DND-41 (cell line): ENCODE measurements around the gene ZNF384.
A peak's percentile ranks its signal among the peaks of the same experiment; 100 is the strongest.

Experiments
- ATAC-seq: fragments of 200-7000 bp; cut with Tn5 transposase; 3 replicates; pipeline ENCODE4 v1.9.1; 2021; ENCODE audit warnings: low read depth; ENCODE audit not compliant: insufficient read depth
- DNase-seq: peaks from one replicate; pipeline ENCODE4 v3.0.0-alpha.2; 2020
- H2AFZ ChIP-seq: 2 replicates; pipeline ENCODE4 v1.6.0; 2012; ENCODE audit warnings: low read depth, low read length
- H3K27ac ChIP-seq: 2 replicates; pipeline ENCODE4 v1.5.1; 2012; ENCODE audit warnings: low read length, inconsistent platforms
- H3K27me3 ChIP-seq: fragments of 200-600 bp; sonication (generic); 2 replicates; pipeline ENCODE4 v1.6.0; 2012; ENCODE audit warnings: low read length, mild to moderate bottlenecking, inconsistent platforms; ENCODE audit not compliant: insufficient read depth, poor library complexity
- H3K36me3 ChIP-seq: 2 replicates; pipeline ENCODE4 v1.5.1; 2012; ENCODE audit warnings: low read length, inconsistent platforms; ENCODE audit not compliant: insufficient read depth
- H3K4me1 ChIP-seq: 2 replicates; pipeline ENCODE4 v1.5.1; 2012; ENCODE audit warnings: mild to moderate bottlenecking, low read length; ENCODE audit not compliant: insufficient read depth
- H3K4me2 ChIP-seq: 2 replicates; pipeline ENCODE4 v1.6.0; 2012; ENCODE audit warnings: mild to moderate bottlenecking, moderate library complexity, low read length, inconsistent platforms; ENCODE audit not compliant: insufficient read depth
- H3K4me3 ChIP-seq, 2 experiments: fragments of 200-600 bp in 1 of 2; shearing (Covaris generic) in 1 of 2; 2 replicates each; pipeline ENCODE4 v1.5.1; 2012 to 2016; ENCODE audit warnings: inconsistent platforms in 2 of 2, low read length in 2 of 2, mild to moderate bottlenecking in 2 of 2, low read depth in 1 of 2, moderate library complexity in 1 of 2
- H3K79me2 ChIP-seq: 2 replicates; pipeline ENCODE4 v1.6.0; 2012; ENCODE audit warnings: low read length, inconsistent platforms; ENCODE audit not compliant: insufficient read depth
- H3K9ac ChIP-seq: 2 replicates; pipeline ENCODE4 v1.6.0; 2012; ENCODE audit warnings: low read depth, mild to moderate bottlenecking, inconsistent platforms, low read length, moderate library complexity
- H3K9me3 ChIP-seq: 2 replicates; pipeline ENCODE4 v1.5.1; 2012; ENCODE audit warnings: low read length, moderate library complexity, mild to moderate bottlenecking, inconsistent platforms; ENCODE audit not compliant: insufficient read depth, severe bottlenecking
- H4K20me1 ChIP-seq: 2 replicates; pipeline ENCODE4 v1.6.0; 2012; ENCODE audit warnings: low read length; ENCODE audit not compliant: insufficient read depth
- EZH2 ChIP-seq: IDR thresholded peaks from 3 replicates; pipeline ENCODE4 v1.6.1; 2012; ENCODE audit warnings: borderline replicate concordance, low read depth, mild to moderate bottlenecking, moderate library complexity, low read length, inconsistent platforms; ENCODE audit not compliant: severe bottlenecking
- TF ChIP-seq, protein P1 (sequence below): IDR thresholded peaks from 2 replicates; pipeline ENCODE4 v1.5.1; 2012; ENCODE audit warnings: borderline replicate concordance, low read length, moderate library complexity, mild to moderate bottlenecking; ENCODE audit not compliant: poor library complexity, severe bottlenecking; ENCODE audit errors: extremely low read depth

ZNF384 gene

DNA sequence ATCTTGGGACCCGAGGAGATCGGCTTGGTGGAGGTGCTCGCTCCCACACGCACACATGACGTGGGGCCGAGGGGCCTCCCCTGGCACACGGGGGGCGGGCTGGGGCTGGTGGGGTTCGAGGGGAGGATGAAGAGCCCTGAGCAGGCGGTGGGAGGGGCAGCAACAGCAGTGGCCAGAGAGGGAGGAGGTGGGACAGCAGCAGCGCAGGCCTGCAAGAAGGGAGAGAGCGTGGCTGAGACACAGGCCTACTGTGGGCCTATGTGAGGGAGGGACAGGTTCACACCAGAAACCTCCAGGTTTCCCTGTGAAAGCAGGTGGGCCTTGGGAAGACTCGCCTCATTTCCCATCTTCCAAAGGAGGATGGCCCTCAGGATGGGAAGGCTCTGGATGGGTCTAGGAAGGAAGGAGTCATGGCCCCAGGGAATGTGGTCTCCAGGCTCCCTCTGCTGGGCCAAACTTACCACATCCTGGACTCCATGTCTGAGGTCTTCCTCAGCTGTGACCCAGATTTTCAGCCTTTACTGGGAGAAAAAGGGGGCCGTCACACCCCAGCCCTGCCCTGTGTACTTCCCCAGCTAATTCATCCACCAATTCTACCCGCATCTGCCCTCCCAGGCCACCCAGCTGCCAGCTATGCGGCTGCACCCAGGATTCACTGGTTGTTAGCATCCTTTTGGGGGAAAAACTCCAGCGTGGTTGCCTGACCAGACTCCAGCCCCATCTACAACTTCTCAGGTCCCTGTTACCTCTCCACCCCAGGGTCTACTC lies 8.6 kb upstream of the ZNF384 start:
- ATAC-seq (peak; percentile 69), DNase-seq (peak; percentile 41)
- Histone ChIP-seq H3K9ac (no peak overlapping the region), H3K4me1 (no peaks in the 10 kb centered on the region), H3K36me3 (no peaks in the 10 kb centered on the region), H4K20me1 (no peaks in the 10 kb centered on the region), H3K4me3 (no peak overlapping the region), H2AFZ (no peak overlapping the region), H3K27me3 (peaks cover 17% of the 10 kb centered on the region), H3K79me2 (no peaks in the 10 kb centered on the region), H3K4me2 (no peak overlapping the region), H3K27ac (no peak overlapping the region), H3K9me3 (no peaks in the 10 kb centered on the region)
- TF ChIP-seq EZH2, result no peak
- TF ChIP-seq, protein P1, sequence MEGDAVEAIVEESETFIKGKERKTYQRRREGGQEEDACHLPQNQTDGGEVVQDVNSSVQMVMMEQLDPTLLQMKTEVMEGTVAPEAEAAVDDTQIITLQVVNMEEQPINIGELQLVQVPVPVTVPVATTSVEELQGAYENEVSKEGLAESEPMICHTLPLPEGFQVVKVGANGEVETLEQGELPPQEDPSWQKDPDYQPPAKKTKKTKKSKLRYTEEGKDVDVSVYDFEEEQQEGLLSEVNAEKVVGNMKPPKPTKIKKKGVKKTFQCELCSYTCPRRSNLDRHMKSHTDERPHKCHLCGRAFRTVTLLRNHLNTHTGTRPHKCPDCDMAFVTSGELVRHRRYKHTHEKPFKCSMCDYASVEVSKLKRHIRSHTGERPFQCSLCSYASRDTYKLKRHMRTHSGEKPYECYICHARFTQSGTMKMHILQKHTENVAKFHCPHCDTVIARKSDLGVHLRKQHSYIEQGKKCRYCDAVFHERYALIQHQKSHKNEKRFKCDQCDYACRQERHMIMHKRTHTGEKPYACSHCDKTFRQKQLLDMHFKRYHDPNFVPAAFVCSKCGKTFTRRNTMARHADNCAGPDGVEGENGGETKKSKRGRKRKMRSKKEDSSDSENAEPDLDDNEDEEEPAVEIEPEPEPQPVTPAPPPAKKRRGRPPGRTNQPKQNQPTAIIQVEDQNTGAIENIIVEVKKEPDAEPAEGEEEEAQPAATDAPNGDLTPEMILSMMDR, result peak; percentile 63

DNA sequence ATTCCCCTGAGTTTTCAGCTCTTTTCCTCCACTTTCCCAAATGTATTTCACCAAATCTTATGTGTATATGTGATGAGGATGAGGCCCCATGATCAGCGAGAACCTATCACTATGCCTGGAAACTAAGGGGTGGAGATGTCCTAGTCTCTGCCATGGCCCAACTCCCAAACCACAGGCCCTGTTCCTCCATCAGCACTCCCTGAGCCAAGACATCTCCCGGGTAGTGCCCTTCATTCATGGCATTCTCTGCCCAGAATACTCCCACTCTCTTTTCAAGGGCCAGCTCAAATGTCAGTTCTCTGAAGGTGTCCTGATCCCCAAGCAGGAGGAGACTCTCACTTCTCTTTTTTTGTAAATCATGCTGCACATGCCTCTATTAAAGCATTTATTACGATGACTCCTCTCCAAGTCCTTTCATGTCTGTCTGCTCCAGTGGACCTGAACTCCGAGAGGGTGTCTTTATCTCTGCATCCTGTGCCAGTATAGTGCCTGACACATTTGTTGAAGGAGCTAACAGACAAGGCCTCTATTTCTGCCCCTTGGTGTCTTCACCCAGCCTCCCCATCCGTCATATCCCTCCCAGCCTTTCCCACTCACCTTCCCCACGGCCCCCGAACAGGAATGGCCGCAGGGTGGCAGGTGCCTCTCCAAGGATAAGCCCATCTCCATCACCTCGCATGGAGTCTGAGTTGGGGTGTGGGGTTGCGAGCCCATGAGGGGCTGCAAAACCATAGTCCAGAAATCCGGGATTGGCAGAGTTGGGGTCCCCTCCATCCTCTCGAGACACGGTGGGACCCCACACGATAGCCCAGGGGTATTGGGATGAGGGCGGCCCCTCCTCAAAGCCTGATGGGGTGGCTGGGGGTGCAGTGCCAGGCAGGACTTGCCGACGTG lies 7.8 kb upstream of the ZNF384 start:
- TF ChIP-seq, protein P1, result no peak
- TF ChIP-seq EZH2, result no peak
- Histone ChIP-seq H3K4me1 (no peaks in the 10 kb centered on the region), H3K9ac (no peak overlapping the region), H3K9me3 (no peaks in the 10 kb centered on the region), H4K20me1 (no peaks in the 10 kb centered on the region), H3K4me3 (no peak overlapping the region), H3K36me3 (no peaks in the 10 kb centered on the region), H3K79me2 (no peaks in the 10 kb centered on the region), H3K4me2 (no peak overlapping the region), H2AFZ (no peak overlapping the region), H3K27me3 (peaks cover 17% of the 10 kb centered on the region), H3K27ac (no peak overlapping the region)
- no peak for DNase-seq
- no peak for ATAC-seq

DNA sequence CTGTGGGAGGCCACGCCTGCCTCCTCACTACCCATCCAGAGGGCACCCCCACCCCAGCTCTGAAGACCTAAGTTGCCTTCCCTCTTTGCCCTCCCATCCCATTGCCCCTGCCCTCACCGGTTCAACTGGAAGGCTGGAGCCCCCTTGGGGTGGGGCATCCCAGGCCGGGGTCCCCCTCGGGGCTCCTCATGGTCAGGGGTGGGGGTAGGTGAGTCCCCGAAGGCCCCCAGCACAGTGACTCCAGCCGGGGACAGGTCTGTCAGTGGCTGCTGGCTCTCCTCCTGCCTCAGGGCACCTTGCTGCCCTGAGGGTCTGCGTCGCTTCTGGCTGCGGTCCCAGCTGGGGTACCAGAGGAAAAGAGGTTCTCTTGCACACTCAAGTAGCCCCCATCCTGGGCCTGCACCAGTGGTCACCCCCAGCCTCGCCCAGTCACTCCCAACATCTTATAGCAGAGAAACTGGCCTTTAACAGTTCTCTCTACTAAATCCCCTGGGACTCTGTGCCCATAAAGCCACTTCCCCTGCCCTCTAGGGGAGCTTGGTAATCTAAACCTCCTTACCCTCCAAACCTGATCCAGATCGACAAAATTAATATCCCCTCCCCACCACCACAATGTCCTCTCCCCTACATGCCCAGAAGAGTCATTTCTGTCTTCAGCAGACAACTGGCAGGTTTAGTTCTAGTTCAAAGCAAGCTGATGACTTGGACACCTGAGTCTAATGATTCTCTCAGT lies 6.3 kb upstream of the ZNF384 start:
- no peak for ATAC-seq
- TF ChIP-seq, protein P1, result no peak
- TF ChIP-seq EZH2, result no peak
- Histone ChIP-seq H3K27ac (no peak overlapping the region), H3K36me3 (no peaks in the 10 kb centered on the region), H3K79me2 (peaks cover 2% of the 10 kb centered on the region; the same call in 1 of the 2 replicates), H3K4me1 (peaks cover 8% of the 10 kb centered on the region), H2AFZ (no peak overlapping the region), H4K20me1 (no peaks in the 10 kb centered on the region), H3K9me3 (no peaks in the 10 kb centered on the region), H3K9ac (no peak overlapping the region), H3K27me3 (peaks cover 10% of the 10 kb centered on the region), H3K4me2 (no peak overlapping the region), H3K4me3 (no peak overlapping the region)
- no peak for DNase-seq
